HCT116 (cell line): ENCODE measurements around the gene SLC7A5.

Source experiments
- CBX3 ChIP-seq: IDR thresholded peaks from 2 replicates; pipeline ENCODE4 v1.6.1; 2012; ENCODE audit warnings: low read depth
- CTCF ChIP-seq, 3 experiments: fragments of 200-600 bp in 1 of 3; sonication (generic) in 1 of 3; IDR thresholded peaks in 2 of 3; conservative IDR thresholded peaks in 1 of 3; 2 replicates each; pipeline ENCODE4 v1.5.1; 2012 to 2017; ENCODE audit warnings: low read depth in 2 of 3, low read length in 2 of 3, antibody characterized with exemption in 1 of 3, borderline replicate concordance in 1 of 3, control low read depth in 1 of 3, mild to moderate bottlenecking in 1 of 3, mixed read lengths in 1 of 3, mixed run types in 1 of 3, moderate library complexity in 1 of 3; ENCODE audit not compliant: insufficient read depth in 1 of 3
- EZH2phosphoT487 ChIP-seq: fragments of 200-600 bp; IDR thresholded peaks from 2 replicates; pipeline ENCODE4 v1.6.1; 2018; ENCODE audit warnings: antibody characterized with exemption, borderline replicate concordance
- POLR2A ChIP-seq: IDR thresholded peaks from 2 replicates; pipeline ENCODE4 v1.7.0; 2011; ENCODE audit warnings: borderline replicate concordance; ENCODE audit not compliant: insufficient read depth, insufficient read length; ENCODE audit errors: extremely low read depth
- POLR2AphosphoS5 ChIP-seq: IDR thresholded peaks from 2 replicates; pipeline ENCODE4 v1.6.1; 2011; ENCODE audit warnings: mild to moderate bottlenecking, low read depth, low read length, moderate library complexity
- REST ChIP-seq: IDR thresholded peaks from 2 replicates; pipeline ENCODE4 v1.6.1; 2012; ENCODE audit warnings: low read depth
- TCF7L2 ChIP-seq: IDR thresholded peaks from 2 replicates; pipeline ENCODE4 v1.7.0; 2011; ENCODE audit warnings: borderline replicate concordance, inconsistent platforms; ENCODE audit not compliant: insufficient read depth, insufficient read length; ENCODE audit errors: extremely low read depth
- ZNF274 ChIP-seq: fragments of 200-500 bp; sonication (Bioruptor generic); IDR thresholded peaks from 2 replicates; pipeline ENCODE4 v1.6.1; 2014; ENCODE audit warnings: mild to moderate bottlenecking, low read depth, low read length, inconsistent platforms

GRCh38 chr16:87817910-87818309, 51.4 kb downstream of the SLC7A5 start:
- TF ChIP-seq CTCF (IDR thresholded peaks at IDR 0.05 in 2 of 3, conservative IDR thresholded peaks at IDR 0.05 in 1 of 3; ENCODE audit: borderline replicate concordance in 1 of 3, insufficient read depth in 1 of 3, low read depth in 2 of 3, low read length in 2 of 3) (no peak), TCF7L2 (no peak), EZH2phosphoT487 (no peak), REST (no peak), CBX3 (no peak), POLR2AphosphoS5 (no peak), ZNF274 (no peak), POLR2A (no peak)
